ENCODE measurements around the gene APBB2.

- no peak for TF ChIP-seq CTCF (IDR thresholded peaks at IDR 0.05; ENCODE audit: low read length)
- no peak for TF ChIP-seq EZH2 (IDR thresholded peaks at IDR 0.05; ENCODE audit: borderline replicate concordance, low read length)
These were observed 304.9 kb downstream of the APBB2 start for GRCh38 chr4:40909363-40909876.

Data from OCI-LY1 (cell line).